Panc1 (cell line): Measurements from ENCODE around the gene HINT2. TPM values are rescaled to one million over a fixed set of nuclear protein-coding genes. Genes with fewer than 3 reads are reported as not detected.

ENCODE experiments used
- ATAC-seq: fragments of 200-7000 bp; cut with Tn5 transposase; 2 replicates; pipeline ENCODE4 v1.9.1; 2020; ENCODE audit warnings: mild to moderate bottlenecking, moderate library complexity
- BruUV-seq: library from RNA; stranded (reverse); fragments of 400-500 nt; replicated peaks from 2 replicates; lab custom pipeline; 2021; lab: Mats Ljungman, UMichigan
- CTCF ChIA-PET: fragments of 300-600 bp; sonication (Branson Sonifier 250); formaldehyde crosslinking; loops from one replicate; lab custom pipeline; 2022; ENCODE audit warnings: antibody characterized with exemption; lab: Charles Lee
- POLR2A ChIA-PET: fragments of 300-600 bp; sonication (Branson Sonifier 250); formaldehyde crosslinking; loops from one replicate; lab custom pipeline; 2022; ENCODE audit warnings: antibody characterized with exemption; lab: Charles Lee
- DNase-seq: peaks from one replicate; pipeline ENCODE4 v3.0.0-alpha.2; 2010; ENCODE audit warnings: low read depth, low spot score
- H3K27ac ChIP-seq: 2 replicates; pipeline ENCODE4 v1.5.1; 2011; ENCODE audit warnings: mild to moderate bottlenecking, low read length, inconsistent platforms
- H3K27me3 ChIP-seq: fragments of 200-500 bp; sonication (Bioruptor generic); 2 replicates; pipeline ENCODE4 v1.6.0; 2014; ENCODE audit warnings: low read length, inconsistent platforms; ENCODE audit not compliant: control insufficient read depth, insufficient read depth
- H3K36me3 ChIP-seq: fragments of 200-500 bp; sonication (Bioruptor generic); 2 replicates; pipeline ENCODE4 v1.5.1; 2014; ENCODE audit warnings: inconsistent platforms, mild to moderate bottlenecking, low read length, moderate library complexity; ENCODE audit not compliant: control insufficient read depth, insufficient read depth
- H3K4me1 ChIP-seq: 2 replicates; pipeline ENCODE4 v1.5.1; 2011; ENCODE audit warnings: inconsistent platforms, mild to moderate bottlenecking, low read length, moderate library complexity; ENCODE audit not compliant: control insufficient read depth, insufficient read depth
- H3K4me3 ChIP-seq, 2 experiments: 2 replicates each; pipeline ENCODE4 v1.5.1; 2011 to 2012; ENCODE audit warnings: low read depth in 2 of 2, low read length in 2 of 2, mild to moderate bottlenecking in 2 of 2, inconsistent platforms in 1 of 2, moderate library complexity in 1 of 2
- H3K9me3 ChIP-seq: fragments of 200-500 bp; sonication (Bioruptor generic); 2 replicates; pipeline ENCODE4 v1.5.1; 2014; ENCODE audit warnings: low read depth, mild to moderate bottlenecking, inconsistent platforms, low read length, moderate library complexity; ENCODE audit not compliant: control insufficient read depth, insufficient read depth
- CTCF ChIP-seq: fragments of 450-650 bp; IDR thresholded peaks from 2 replicates; pipeline ENCODE4 v1.5.1; 2017; ENCODE audit warnings: mild to moderate bottlenecking
- POLR2AphosphoS5 ChIP-seq: IDR thresholded peaks from 2 replicates; pipeline ENCODE4 v1.6.1; 2012; ENCODE audit warnings: mild to moderate bottlenecking, low read depth, low read length, moderate library complexity
- REST ChIP-seq, 2 experiments: IDR thresholded peaks; 2 replicates each; pipeline ENCODE4 v1.6.1; 2011 to 2012; ENCODE audit warnings: low read depth in 2 of 2, control low read depth in 1 of 2, low read length in 1 of 2, mild to moderate bottlenecking in 1 of 2, moderate library complexity in 1 of 2; ENCODE audit not compliant: insufficient read depth in 1 of 2
- SIN3A ChIP-seq: IDR thresholded peaks from 2 replicates; pipeline ENCODE4 v1.6.1; 2012; ENCODE audit warnings: low read depth, mild to moderate bottlenecking, low read length, moderate library complexity, borderline replicate concordance; ENCODE audit not compliant: insufficient read depth
- TCF7L2 ChIP-seq: IDR thresholded peaks from 2 replicates; pipeline ENCODE4 v1.6.1; 2011; ENCODE audit warnings: mild to moderate bottlenecking, low read depth, low read length, inconsistent platforms
- in situ Hi-C: cut with HindIII; loops from 2 replicates; pipeline ENCODE4 v1.10.0; 2016; ENCODE audit warnings: low sequenced_read_pairs, low pct_unique_long_range_greater_than_20kb
- intact Hi-C: fragments of 100-400 bp; cut with micrococcal nuclease; formaldehyde crosslinking; loops from one replicate; pipeline ENCODE4 v1.10.0; 2022; ENCODE audit not compliant: unreplicated experiment
- total RNA-seq: library from RNA; stranded (reverse); gene quantifications from one replicate; pipeline ENCODE4 v1.2.1, GENCODE V29; 2021; ENCODE audit not compliant: unreplicated experiment

Gene HINT2
- total RNA-seq, 1 experiment from 2014 or later = 75.6 TPM

- ChIA-PET POLR2A (no interaction called here), CTCF (interaction anchor here (0.8 to 1.0 kb wide), 2 partner anchors 32 to 89 kb away, joined by 3 to 4 read pairs; no protein-coding TSS in a partner anchor)
- no peaks in the 10 kb centered on the region for H3K36me3 ChIP-seq
- no peaks in the 10 kb centered on the region for H3K27me3 ChIP-seq
- in situ Hi-C loops = no loop called here
- TF ChIP-seq CTCF (no peak), SIN3A (no peak), POLR2AphosphoS5 (no peak)
- ATAC-seq (no peak), DNase-seq (no peak)
- no TSS peak for BruUV-seq
- intact Hi-C loops = no loop called here
- no peak overlapping the region for H3K4me3 ChIP-seq
- H3K27ac ChIP-seq = no peak overlapping the region
- H3K9me3 ChIP-seq = no peaks in the 10 kb centered on the region
- H3K4me1 ChIP-seq = 0 out of 2 replicates have a peak, but pooled peaks cover 3% of the 10 kb centered on the region
Measured at GRCh38 chr9:35793461-35793860, 21.4 kb downstream of the HINT2 start.

GRCh38 chr9:35792826-35793225 lies 22.0 kb downstream of the HINT2 start:
- ChIA-PET POLR2A (no interaction called here), CTCF (interaction anchor here (0.6 to 1.0 kb wide), 3 partner anchors 32 to 146 kb away, joined by 3 to 6 read pairs (median 4); no protein-coding TSS in a partner anchor)
- H3K36me3 ChIP-seq = no peaks in the 10 kb centered on the region
- intact Hi-C loops = no loop called here
- no peak overlapping the region for H3K4me3 ChIP-seq
- in situ Hi-C loops = no loop called here
- no peaks in the 10 kb centered on the region for H3K9me3 ChIP-seq
- H3K27ac ChIP-seq = no peak overlapping the region
- DNase-seq (no peak), ATAC-seq (no peak)
- no peaks in the 10 kb centered on the region for H3K27me3 ChIP-seq
- no peak for TF ChIP-seq CTCF
- TF ChIP-seq REST (IDR thresholded peaks at IDR 0.05; ENCODE audit: insufficient read depth in 1 of 2, low read depth in 2 of 2, low read length in 1 of 2) = no peak
- TF ChIP-seq POLR2AphosphoS5 = no peak
- TF ChIP-seq TCF7L2 = no peak
- TF ChIP-seq SIN3A = no peak
- BruUV-seq = no TSS peak
- 0 out of 2 replicates have a peak, but pooled peaks cover 3% of the 10 kb centered on the region for H3K4me1 ChIP-seq
